Prostate gland (tissue), 2 donors: ENCODE data around the gene MPHOSPH10.

ENCODE experiments used
- POLR2AphosphoS5 ChIP-seq: sonication (generic); formaldehyde crosslinking; IDR thresholded peaks from one replicate; pipeline ENCODE4 v1.6.1; 2017; ENCODE audit warnings: antibody characterized with exemption
- TF ChIP-seq, protein P1 (sequence below), 4 experiments: fragments of 200-600 bp in 2 of 4; fragments of 450-650 bp in 2 of 4; sonication (generic) in 2 of 4; IDR thresholded peaks; 1 replicate in 3 of 4; 2 replicates in 1 of 4; pipeline ENCODE4 v1.5.1; 2016 to 2019; ENCODE audit warnings: antibody characterized with exemption in 4 of 4, mild to moderate bottlenecking in 2 of 4, moderate library complexity in 2 of 4

DNA sequence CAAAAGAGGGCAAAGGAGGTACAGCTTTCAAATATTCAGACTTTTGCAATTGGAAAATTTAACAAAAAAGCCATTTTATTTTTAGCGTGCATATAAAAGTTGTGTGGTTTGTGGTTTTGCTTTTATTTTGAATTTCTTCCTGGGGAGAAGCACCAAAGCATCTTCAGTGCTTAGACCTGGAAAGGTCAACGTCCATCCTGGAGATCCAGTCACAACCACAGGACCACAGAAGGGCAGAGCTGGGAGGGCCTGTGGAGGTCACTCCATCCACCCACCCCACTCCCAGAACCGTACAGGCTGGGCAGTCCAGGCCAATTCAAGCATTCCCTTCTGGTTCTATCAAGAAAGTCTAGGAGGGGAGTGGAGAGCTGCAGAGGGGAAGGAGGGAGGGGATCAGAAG, 43.8 kb downstream of the MPHOSPH10 start:
- TF ChIP-seq, protein P1, sequence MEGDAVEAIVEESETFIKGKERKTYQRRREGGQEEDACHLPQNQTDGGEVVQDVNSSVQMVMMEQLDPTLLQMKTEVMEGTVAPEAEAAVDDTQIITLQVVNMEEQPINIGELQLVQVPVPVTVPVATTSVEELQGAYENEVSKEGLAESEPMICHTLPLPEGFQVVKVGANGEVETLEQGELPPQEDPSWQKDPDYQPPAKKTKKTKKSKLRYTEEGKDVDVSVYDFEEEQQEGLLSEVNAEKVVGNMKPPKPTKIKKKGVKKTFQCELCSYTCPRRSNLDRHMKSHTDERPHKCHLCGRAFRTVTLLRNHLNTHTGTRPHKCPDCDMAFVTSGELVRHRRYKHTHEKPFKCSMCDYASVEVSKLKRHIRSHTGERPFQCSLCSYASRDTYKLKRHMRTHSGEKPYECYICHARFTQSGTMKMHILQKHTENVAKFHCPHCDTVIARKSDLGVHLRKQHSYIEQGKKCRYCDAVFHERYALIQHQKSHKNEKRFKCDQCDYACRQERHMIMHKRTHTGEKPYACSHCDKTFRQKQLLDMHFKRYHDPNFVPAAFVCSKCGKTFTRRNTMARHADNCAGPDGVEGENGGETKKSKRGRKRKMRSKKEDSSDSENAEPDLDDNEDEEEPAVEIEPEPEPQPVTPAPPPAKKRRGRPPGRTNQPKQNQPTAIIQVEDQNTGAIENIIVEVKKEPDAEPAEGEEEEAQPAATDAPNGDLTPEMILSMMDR (IDR thresholded peaks at IDR 0.05), result no peak
- no peak for TF ChIP-seq POLR2AphosphoS5
